ENCODE measurements around the gene GLS2. TPM values are rescaled to one million over a fixed set of nuclear protein-coding genes. Genes with fewer than 3 reads are reported as not detected.

The GLS2 gene
- total and polyA plus RNA-seq, 2 donors (not counting 3 experiments of a cell fraction or from before 2014, with no cell fraction given): 0.04 to 0.33 TPM

DNA sequence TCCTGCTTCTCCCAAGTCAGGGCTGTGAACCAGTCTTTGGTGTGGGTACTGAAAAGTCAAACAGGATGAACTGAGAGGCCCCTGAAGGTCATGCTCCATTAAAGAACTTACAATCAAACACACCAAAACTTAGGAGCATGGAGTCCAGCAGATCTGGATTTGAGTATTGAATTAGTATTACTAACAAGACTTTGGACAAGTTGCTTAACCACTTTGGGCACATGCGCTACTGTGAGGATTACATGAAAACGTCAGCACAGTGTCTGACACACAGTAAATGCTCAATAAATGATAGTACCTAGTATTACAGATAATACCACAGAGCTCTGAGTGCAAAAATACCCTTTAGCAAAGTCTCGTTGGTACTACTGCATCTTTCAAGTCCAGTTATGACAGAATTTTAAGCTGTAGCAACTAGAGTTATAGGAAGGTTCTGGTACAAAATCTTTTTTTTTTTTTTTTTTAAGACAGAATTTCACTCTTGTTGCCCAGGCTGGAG is 62.0 kb downstream of the GLS2 start:
- Histone ChIP-seq H3K27ac (ENCODE audit: insufficient read depth, low read depth, low read length) (no peak overlapping the region), H2AFZ (ENCODE audit: low read depth, low read length) (no peak overlapping the region), H3K36me3 (ENCODE audit: control insufficient read depth in 2 of 2, extremely low read depth in 1 of 2, insufficient read depth in 2 of 2, low read length in 2 of 2) (peaks cover 8 to 10% of the 10 kb centered on the region in 2 experiments), H3K9ac (replicated peaks; ENCODE audit: extremely low read depth, insufficient read depth, low read length) (no peak overlapping the region), H3K79me2 (ENCODE audit: control insufficient read depth, insufficient read depth, low read length) (no peaks in the 10 kb centered on the region), H3K4me1 (ENCODE audit: control insufficient read depth, extremely low read depth, insufficient read depth, low read length) (no peaks in the 10 kb centered on the region), H3K9me3 (replicated peaks; ENCODE audit: control insufficient read depth, insufficient read depth, low read length) (no peaks in the 10 kb centered on the region), H3K27me3 (ENCODE audit: control insufficient read depth in 2 of 2, insufficient read depth in 2 of 2, low read length in 2 of 2) (no peaks in the 10 kb centered on the region), H3K4me3 (replicated peaks in 1 of 3; ENCODE audit: insufficient read depth in 1 of 3, low read depth in 1 of 3, low read length in 3 of 3) (no peak overlapping the region), H4K20me1 (replicated peaks; ENCODE audit: control insufficient read depth, extremely low read depth, insufficient read depth, low read length) (no peaks in the 10 kb centered on the region), H3K9me1 (replicated peaks; ENCODE audit: control insufficient read depth, extremely low read depth, insufficient read depth, low read length) (no peaks in the 10 kb centered on the region), H3K4me2 (ENCODE audit: insufficient read depth, low read length) (no peak overlapping the region)
- no TSS peak for BruUV-seq (replicated peaks)
- dilution Hi-C loops (cut with MboI; ENCODE audit: extremely low pct_ligation_motif_present, low sequenced_read_pairs) (no loop called here), intact Hi-C loops (cut with micrococcal nuclease) (no loop called here)
- CTCF ChIA-PET: no interaction called here
- DNase-seq (ENCODE audit: low read depth, low spot score): no peak
- POLR2A ChIA-PET: interaction anchor here (0.7 kb wide), 1 partner anchor 12 kb away, joined by 4 read pairs; no protein-coding TSS in a partner anchor
- TF ChIP-seq POLR2AphosphoS5 (IDR thresholded peaks at IDR 0.05; ENCODE audit: insufficient read depth, low read depth, low read length): no peak
- TF ChIP-seq EZH2 (IDR thresholded peaks at IDR 0.05; ENCODE audit: borderline replicate concordance, low read depth, low read length, severe bottlenecking): no peak
- TF ChIP-seq GATA2 (IDR thresholded peaks at IDR 0.05; ENCODE audit: insufficient read depth, insufficient read length, low read depth, low read length): no peak
- no peak for TF ChIP-seq FOS (IDR thresholded peaks at IDR 0.05; ENCODE audit: borderline replicate concordance, insufficient read depth, low read length)
- TF ChIP-seq, protein P1, sequence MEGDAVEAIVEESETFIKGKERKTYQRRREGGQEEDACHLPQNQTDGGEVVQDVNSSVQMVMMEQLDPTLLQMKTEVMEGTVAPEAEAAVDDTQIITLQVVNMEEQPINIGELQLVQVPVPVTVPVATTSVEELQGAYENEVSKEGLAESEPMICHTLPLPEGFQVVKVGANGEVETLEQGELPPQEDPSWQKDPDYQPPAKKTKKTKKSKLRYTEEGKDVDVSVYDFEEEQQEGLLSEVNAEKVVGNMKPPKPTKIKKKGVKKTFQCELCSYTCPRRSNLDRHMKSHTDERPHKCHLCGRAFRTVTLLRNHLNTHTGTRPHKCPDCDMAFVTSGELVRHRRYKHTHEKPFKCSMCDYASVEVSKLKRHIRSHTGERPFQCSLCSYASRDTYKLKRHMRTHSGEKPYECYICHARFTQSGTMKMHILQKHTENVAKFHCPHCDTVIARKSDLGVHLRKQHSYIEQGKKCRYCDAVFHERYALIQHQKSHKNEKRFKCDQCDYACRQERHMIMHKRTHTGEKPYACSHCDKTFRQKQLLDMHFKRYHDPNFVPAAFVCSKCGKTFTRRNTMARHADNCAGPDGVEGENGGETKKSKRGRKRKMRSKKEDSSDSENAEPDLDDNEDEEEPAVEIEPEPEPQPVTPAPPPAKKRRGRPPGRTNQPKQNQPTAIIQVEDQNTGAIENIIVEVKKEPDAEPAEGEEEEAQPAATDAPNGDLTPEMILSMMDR (IDR thresholded peaks at IDR 0.05; ENCODE audit: extremely low read depth in 1 of 2, insufficient read depth in 1 of 2, low read depth in 1 of 2, low read length in 2 of 2): no peak
- TF ChIP-seq, protein P2, sequence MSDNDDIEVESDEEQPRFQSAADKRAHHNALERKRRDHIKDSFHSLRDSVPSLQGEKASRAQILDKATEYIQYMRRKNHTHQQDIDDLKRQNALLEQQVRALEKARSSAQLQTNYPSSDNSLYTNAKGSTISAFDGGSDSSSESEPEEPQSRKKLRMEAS (IDR thresholded peaks at IDR 0.05; ENCODE audit: insufficient read depth, insufficient read length): no peak
- no peak for TF ChIP-seq POLR2A (IDR thresholded peaks at IDR 0.05; ENCODE audit: low read depth, low read length)
- no peak for TF ChIP-seq JUN (IDR thresholded peaks at IDR 0.05; ENCODE audit: borderline replicate concordance, insufficient read depth, insufficient read length, low read depth)
- no peak for TF ChIP-seq MYC (IDR thresholded peaks at IDR 0.05; ENCODE audit: low read depth, low read length)
- FAIRE-seq: no peak

All from endothelial cell of umbilical vein (primary cell).